GM12878 (cell line): ENCODE measurements around the gene UNC5B.

Experiments
- CHD2 ChIP-seq: IDR thresholded peaks from 2 replicates; pipeline ENCODE4 v1.6.1; 2011; ENCODE audit warnings: low read depth, low read length, improper control_type of control experiment, borderline replicate concordance
- HCFC1 ChIP-seq: fragments of 150-350 bp; IDR thresholded peaks from 2 replicates; pipeline ENCODE4 v1.6.1; 2014; ENCODE audit warnings: low read length
- POLR2A ChIP-seq: IDR thresholded peaks from 2 replicates; pipeline ENCODE4 v1.6.1; 2011; ENCODE audit warnings: low read depth, mild to moderate bottlenecking, low read length
- ZNF274 ChIP-seq: IDR thresholded peaks from one replicate; pipeline ENCODE4 v1.8.0; 2011; ENCODE audit not compliant: insufficient read length, insufficient read depth

DNA sequence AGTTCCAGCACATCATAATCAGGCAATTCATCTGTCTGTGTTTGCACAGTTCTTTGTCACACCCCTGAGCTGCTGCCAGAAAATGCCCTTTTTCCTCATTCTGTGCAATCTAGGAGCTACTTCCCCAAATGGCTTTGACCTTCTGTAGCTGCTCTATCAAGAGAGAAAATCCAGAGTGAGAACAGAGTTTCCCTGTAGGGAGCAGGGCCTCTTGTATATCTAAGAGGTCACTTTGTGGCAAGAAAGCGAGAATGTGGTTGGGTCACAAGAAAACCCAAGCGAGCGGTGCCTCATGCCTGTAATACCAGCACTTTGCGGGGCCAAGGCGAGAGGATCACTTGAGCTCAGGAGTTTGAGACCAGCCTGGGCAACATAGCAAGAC, 131.0 kb downstream of the UNC5B start:
- TF ChIP-seq HCFC1 (no peak), POLR2A (no peak), CHD2 (no peak), ZNF274 (no peak)
